ENCODE measurements around the gene RALGDS.
"Not testable (repeated sequence)": the region's sequence is repeated elsewhere in the genome, so short reads cannot be mapped to it uniquely, and the experiment has no call there.

Gene RALGDS

GRCh38 chr9:133107961-133108793 is 12.9 kb downstream of the RALGDS start:
- in situ Hi-C loops (cut with MboI; ENCODE audit: low sequenced_read_pairs) = no loop called here

- in situ Hi-C loops (cut with MboI; ENCODE audit: low sequenced_read_pairs) = no loop called here
Measured at GRCh38 chr9:133107245-133107722, 13.8 kb downstream of the RALGDS start.

GRCh38 chr9:133106511-133107244 is 14.4 kb downstream of the RALGDS start:
- in situ Hi-C loops (cut with MboI; ENCODE audit: low sequenced_read_pairs) = no loop called here

GRCh38 chr9:133105461-133105770 is 15.6 kb downstream of the RALGDS start:
- in situ Hi-C loops (cut with MboI; ENCODE audit: low sequenced_read_pairs) = no loop called here

- in situ Hi-C loops (cut with MboI; ENCODE audit: low sequenced_read_pairs) = no loop called here
Measured at GRCh38 chr9:133104718-133105460, 16.2 kb downstream of the RALGDS start.

- in situ Hi-C loops (cut with MboI; ENCODE audit: low sequenced_read_pairs) = no loop called here
Measured at GRCh38 chr9:133103987-133104505, 17.0 kb downstream of the RALGDS start.

- in situ Hi-C loops (cut with MboI; ENCODE audit: low sequenced_read_pairs) = no loop called here
Measured at GRCh38 chr9:133103183-133103986, 17.7 kb downstream of the RALGDS start.

GRCh38 chr9:133102190-133103021 is 18.6 kb downstream of the RALGDS start:
- in situ Hi-C loops (cut with MboI; ENCODE audit: low sequenced_read_pairs) = no loop called here

GRCh38 chr9:133101356-133102189 is 19.5 kb downstream of the RALGDS start:
- in situ Hi-C loops (cut with MboI; ENCODE audit: low sequenced_read_pairs) = no loop called here

GRCh38 chr9:133100506-133101355 is 20.3 kb downstream of the RALGDS start:
- in situ Hi-C loops (cut with MboI; ENCODE audit: low sequenced_read_pairs) = no loop called here

- in situ Hi-C loops (cut with MboI; ENCODE audit: low sequenced_read_pairs) = no loop called here
Measured at GRCh38 chr9:133099726-133100505, 21.1 kb downstream of the RALGDS start.

GRCh38 chr9:133098871-133099270 is 22.2 kb downstream of the RALGDS start:
- in situ Hi-C loops (cut with MboI; ENCODE audit: low sequenced_read_pairs) = no loop called here

GRCh38 chr9:133098104-133098754 is 22.8 kb downstream of the RALGDS start:
- in situ Hi-C loops (cut with MboI; ENCODE audit: low sequenced_read_pairs) = no loop called here

- in situ Hi-C loops (cut with MboI; ENCODE audit: low sequenced_read_pairs) = no loop called here
Measured at GRCh38 chr9:133094842-133095393, 26.1 kb downstream of the RALGDS start.

GRCh38 chr9:133094351-133094750 is 26.7 kb downstream of the RALGDS start:
- in situ Hi-C loops (cut with MboI; ENCODE audit: low sequenced_read_pairs) = not testable (repeated sequence)

GRCh38 chr9:133090752-133091385 is 30.2 kb downstream of the RALGDS start:
- in situ Hi-C loops (cut with MboI; ENCODE audit: low sequenced_read_pairs) = no loop called here
